NCI-H1694 treated with DMSO at 0.1 percent for 48 hours (cell line): ENCODE data around the gene GBF1.
"Not testable (repeated sequence)": the region's sequence is repeated elsewhere in the genome, so short reads cannot be mapped to it uniquely, and the experiment has no call there.

ENCODE experiments used
- DNase-seq: peaks from one replicate; lab custom pipeline; 2025; lab: John Stamatoyannopoulos, UW

Gene GBF1

GRCh38 chr10:102274062-102274461 is 28.7 kb downstream of the GBF1 start:
- DNase-seq, result no peak

- DNase-seq, result no peak
Measured at GRCh38 chr10:102275343-102275742, 30.0 kb downstream of the GBF1 start.

- DNase-seq, result no peak
Measured at GRCh38 chr10:102279104-102279503, 33.8 kb downstream of the GBF1 start.

GRCh38 chr10:102280397-102281101 is 35.2 kb downstream of the GBF1 start:
- DNase-seq, result peak; percentile 20

GRCh38 chr10:102281102-102281487 is 35.8 kb downstream of the GBF1 start:
- peak; percentile 19 for DNase-seq

GRCh38 chr10:102283488-102283887 is 38.2 kb downstream of the GBF1 start:
- no peak for DNase-seq

GRCh38 chr10:102283890-102284289 is 38.6 kb downstream of the GBF1 start:
- DNase-seq, result no peak

- DNase-seq, result no peak
Measured at GRCh38 chr10:102284531-102284930, 39.2 kb downstream of the GBF1 start.

GRCh38 chr10:102285133-102285532 is 39.8 kb downstream of the GBF1 start:
- no peak for DNase-seq

GRCh38 chr10:102286216-102286615 is 40.9 kb downstream of the GBF1 start:
- no peak for DNase-seq

- no peak for DNase-seq
Measured at GRCh38 chr10:102287538-102287937, 42.2 kb downstream of the GBF1 start.

- no peak for DNase-seq
Measured at GRCh38 chr10:102287991-102288390, 42.7 kb downstream of the GBF1 start.

- DNase-seq, result no peak
Measured at GRCh38 chr10:102289356-102289755, 44.0 kb downstream of the GBF1 start.

GRCh38 chr10:102289840-102290239 is 44.5 kb downstream of the GBF1 start:
- DNase-seq, result no peak

GRCh38 chr10:102291221-102291905 is 46.0 kb downstream of the GBF1 start:
- no peak for DNase-seq

- DNase-seq, result no peak
Measured at GRCh38 chr10:102297101-102297500, 51.8 kb downstream of the GBF1 start.

- no peak for DNase-seq
Measured at GRCh38 chr10:102298899-102299298, 53.6 kb downstream of the GBF1 start.

GRCh38 chr10:102299873-102300272 is 54.5 kb downstream of the GBF1 start:
- no peak for DNase-seq

- DNase-seq, result no peak
Measured at GRCh38 chr10:102300278-102300843, 55.0 kb downstream of the GBF1 start.

- not testable (repeated sequence) for DNase-seq
Measured at GRCh38 chr10:102300912-102301311, 55.6 kb downstream of the GBF1 start.

GRCh38 chr10:102301332-102301731 is 56.0 kb downstream of the GBF1 start:
- DNase-seq, result not testable (repeated sequence)

- DNase-seq, result no peak
Measured at GRCh38 chr10:102302611-102303010, 57.3 kb downstream of the GBF1 start.

- DNase-seq, result no peak
Measured at GRCh38 chr10:102306006-102306405, 60.7 kb downstream of the GBF1 start.
